Stimulated activated CD4-positive, alpha-beta T cell treated with anti-CD3 and anti-CD28 coated beads, Interleukin-15, amount 100 ng/mL, for 48 hours (primary cell): ENCODE measurements around the gene PDS5A.
"Not testable (repeated sequence)": the region's sequence is repeated elsewhere in the genome, so short reads cannot be mapped to it uniquely, and the experiment has no call there.

Experiments
- DNase-seq, 2 donors: peaks; one replicate each; pipeline ENCODE4 v3.0.0-alpha.2; 2020; ENCODE audit warnings: low read depth in 2 of 2

PDS5A gene

DNA sequence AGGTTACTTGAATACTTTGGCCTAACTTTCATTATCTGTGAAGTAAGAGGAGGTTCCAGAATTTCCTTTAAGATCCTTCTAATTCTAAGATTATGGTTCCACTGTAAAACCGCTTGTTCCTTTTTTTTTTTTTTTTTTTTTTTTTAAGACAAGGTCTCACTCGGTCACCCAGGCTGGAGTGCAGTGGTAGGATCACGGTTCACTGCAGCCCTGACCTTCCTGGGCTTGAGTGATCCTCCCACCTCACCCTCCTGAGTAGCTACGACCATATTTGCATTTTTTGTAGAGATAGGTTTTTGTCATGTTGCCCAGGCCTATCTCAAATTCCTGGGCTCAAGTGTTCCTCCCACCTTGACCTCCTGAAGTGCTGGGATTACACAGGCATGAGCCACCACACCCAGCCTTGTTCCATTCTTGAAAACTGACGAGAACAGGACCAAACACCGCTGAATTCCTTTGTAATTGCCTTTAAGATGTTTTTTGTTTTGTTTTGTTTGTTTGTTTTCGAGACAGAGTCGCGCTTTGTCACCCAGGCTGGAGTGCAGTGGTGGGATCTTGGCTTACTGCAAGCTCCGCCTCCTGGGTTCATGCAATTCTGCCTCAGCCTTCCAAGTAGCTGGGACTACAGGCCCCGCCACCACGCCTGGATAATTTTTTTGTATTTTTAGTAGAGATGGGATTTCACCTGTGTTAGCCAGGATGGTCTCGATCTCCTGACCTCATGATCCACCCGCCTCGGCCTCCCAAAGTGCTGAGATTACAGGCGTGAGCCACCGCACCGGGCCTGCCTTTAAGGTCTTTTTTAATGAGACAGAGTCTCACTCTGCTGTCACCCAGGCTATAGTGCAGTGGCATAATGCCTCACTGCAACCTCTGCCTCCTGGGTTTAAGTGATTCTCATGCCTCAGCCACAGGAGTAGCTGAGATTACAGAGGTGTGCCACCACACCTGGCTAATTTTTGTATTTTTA, 6.8 kb downstream of the PDS5A start:
- DNase-seq, result no peak

DNA sequence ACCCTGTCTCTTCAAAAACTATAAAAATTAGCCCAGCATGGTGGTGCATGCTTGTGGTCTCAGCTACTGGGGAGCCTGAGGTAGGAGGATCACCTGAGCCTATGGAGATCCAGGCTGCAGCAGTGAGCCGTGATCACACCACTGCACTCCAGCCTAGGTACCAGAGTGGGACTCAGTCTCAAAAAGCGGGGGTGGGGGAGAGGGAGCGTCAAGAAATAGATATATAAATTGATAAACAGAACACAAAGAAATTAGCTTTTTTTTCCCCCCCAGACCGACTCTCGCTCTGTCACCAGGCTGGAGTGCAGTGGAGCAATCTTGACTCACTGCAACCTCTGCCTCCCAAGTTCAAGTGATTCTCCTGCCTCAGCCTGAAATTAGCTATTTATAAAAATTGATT, 14.1 kb downstream of the PDS5A start:
- no peak for DNase-seq

DNA sequence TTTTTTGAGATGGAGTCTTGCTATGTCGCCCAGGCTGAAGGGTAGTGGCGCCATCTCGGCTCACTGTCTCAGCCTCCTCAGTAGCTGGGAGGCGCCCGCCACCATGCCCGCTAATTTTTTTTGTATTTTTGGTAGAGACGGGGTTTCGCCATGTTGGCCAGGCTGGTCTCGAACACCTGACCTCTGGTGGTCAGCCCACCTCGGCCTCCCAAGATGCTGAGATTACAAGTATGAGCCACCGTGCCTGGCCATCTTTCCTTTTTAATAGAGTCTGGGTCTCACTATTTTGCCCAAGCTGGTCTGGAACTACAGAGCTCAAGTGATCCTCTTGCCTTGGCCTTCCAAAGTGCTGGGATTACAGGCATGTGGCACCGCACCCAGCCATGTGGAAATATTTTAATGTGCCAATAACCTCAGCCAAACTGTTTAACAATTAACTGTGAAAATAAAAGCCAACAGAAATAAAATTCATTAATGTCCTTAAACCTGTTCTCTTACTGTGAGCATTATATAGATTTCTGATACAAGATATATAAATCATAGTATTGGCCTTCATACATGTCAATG, 16.3 kb downstream of the PDS5A start:
- DNase-seq, result no peak

DNA sequence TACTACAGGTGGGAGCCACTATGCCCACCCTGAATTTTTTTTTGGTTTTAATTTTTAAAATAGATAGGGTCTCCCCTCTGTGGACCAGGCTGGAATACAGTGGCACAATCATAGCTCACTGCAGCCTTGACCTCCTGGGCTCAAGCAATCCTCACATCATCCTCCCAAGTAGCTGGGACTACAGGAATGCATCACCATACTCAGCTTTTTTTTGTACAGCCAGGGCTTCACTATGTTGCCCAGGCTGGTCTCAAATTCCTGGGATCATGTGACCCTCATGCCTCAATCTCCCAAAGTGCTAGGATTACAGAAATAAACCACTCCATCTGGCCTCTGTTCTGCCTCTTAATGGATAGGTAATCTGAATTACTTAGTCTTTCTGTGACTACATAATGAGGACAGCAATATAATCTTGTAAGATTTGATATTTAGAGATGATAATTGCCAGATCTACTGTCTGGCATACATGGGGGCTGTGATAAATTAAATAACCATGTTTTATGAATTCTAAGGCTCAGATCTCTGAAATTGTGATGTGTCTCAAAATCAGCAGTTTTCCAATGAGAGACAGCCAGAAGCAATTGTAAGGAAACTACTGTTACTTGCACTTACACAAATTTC, 26.7 kb downstream of the PDS5A start:
- no peak for DNase-seq

DNA sequence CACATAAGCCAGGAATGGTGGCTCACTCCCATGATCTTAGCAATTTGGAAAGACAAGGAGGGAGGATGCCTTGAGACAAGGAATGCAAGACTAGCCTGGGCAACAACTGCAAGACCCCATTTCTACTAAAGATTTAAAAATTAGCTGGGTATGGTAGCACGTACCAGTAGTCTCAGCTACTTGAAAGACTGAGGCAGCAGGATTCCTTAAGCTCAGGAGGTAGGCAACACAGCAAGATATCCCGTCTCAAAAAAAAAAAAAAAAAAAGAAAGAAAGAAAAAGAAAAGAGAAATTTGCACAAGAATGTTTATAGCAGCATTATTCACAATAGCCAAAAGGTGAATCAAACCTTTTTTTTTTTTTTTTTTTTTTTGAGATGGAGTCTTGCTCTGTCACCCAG, 29.7 kb downstream of the PDS5A start:
- no peak for DNase-seq

DNA sequence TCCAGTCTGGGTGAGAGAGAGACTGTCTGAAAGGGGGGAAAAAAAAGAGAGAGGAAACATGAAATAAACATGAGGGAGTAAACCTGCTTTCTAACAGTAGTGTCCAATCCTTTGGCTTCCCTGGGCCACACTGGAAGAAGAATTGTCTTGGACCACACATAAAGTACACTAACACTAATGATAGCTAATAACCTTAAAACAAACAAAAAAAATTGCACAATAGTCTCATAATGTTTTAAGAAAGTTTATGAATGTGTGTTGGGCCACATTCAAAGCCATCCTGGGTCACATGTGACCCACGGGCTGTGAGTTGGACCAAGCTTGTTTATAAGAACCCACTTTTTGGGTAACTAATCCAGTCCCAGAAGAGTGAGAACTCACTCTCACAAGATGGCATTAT, 30.3 kb downstream of the PDS5A start:
- no peak for DNase-seq

DNA sequence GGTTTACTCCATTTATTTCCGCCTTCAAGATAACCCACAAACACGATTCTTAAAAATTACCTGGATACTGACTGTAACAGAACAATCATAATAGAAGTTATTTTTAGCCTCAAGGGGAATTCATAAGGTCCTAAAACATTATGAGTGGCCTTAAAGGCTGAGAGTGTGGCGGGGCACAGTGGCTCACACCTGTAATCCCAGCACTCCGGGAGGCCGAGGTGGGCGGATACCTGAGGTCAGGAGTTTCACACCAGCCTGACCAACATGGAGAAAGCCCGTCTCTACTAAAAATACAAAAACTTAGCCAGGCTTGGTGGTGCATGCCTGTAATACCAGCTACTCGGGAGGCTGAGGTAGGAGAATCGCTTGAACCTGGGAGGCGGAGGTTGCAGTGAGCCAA, 33.5 kb downstream of the PDS5A start:
- not testable (repeated sequence) for DNase-seq

DNA sequence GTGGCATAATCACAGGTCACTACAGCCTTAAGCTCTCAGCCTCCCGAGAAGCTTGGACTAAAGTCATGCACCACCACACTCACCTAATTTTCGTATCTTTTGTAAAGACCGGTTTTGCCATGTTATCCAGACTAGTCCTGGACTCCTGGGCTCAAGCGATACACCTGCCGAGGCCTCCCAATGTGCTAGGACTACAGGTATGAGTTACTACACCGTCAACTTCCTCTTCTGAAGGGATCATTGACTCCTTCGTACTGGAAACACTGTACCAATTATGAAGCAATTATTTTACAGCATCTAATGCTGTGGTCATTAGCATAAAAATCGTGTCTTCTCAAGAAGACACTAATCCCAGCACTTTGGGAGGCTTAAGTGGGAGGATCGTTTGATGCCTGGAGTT, 35.2 kb downstream of the PDS5A start:
- no peak for DNase-seq

DNA sequence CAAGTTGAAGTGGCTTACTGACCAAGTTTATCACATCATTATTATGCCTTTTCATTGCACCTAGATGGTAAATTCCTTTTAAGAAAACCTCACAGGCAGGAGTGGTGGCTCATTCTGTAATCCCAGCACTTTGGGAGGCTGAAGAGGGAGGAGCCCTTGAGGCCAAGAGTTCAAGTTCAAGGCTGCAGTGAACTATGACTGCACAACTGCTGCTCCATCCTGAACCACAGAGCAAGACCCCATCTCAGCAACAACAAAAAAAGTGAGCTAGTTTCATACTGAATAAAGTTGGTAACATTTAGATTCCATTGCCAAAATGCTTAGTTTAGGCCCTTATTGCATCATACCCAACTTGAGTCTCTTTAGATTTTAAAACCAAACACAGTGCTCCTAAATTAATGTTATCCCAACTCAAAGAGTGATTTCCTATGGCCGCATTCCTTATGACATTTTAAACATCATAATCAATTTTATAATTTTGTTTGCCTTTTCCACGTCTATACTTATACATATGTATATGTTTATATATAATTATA, 36.0 kb downstream of the PDS5A start:
- no peak for DNase-seq

DNA sequence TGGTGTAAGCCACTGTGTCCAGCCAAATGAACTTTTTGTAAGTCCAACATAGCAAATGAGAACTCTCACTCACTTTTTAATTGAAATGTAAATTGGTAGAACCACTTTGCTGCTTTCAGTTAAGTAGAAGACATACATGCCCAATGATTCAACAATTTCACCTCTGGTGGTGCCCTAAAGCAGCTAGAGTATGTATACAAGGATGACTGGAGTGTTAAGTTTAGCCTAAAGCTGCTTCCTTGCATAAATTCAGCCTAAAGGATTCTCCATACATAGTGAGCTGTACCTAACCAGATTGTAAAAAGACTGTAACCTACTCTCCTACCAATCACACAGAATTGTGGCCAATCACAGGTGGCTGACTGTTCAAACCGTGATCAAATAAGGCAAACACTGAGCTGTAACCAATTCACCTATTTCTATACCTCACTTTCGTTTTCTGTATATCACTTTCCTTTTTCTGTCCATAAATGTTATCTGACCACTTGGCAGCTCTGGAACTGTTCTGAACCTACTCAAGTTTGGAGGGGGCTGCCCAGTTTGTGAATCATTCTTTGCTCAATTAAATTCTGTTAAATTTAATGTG, 39.9 kb downstream of the PDS5A start:
- DNase-seq, result no peak

DNA sequence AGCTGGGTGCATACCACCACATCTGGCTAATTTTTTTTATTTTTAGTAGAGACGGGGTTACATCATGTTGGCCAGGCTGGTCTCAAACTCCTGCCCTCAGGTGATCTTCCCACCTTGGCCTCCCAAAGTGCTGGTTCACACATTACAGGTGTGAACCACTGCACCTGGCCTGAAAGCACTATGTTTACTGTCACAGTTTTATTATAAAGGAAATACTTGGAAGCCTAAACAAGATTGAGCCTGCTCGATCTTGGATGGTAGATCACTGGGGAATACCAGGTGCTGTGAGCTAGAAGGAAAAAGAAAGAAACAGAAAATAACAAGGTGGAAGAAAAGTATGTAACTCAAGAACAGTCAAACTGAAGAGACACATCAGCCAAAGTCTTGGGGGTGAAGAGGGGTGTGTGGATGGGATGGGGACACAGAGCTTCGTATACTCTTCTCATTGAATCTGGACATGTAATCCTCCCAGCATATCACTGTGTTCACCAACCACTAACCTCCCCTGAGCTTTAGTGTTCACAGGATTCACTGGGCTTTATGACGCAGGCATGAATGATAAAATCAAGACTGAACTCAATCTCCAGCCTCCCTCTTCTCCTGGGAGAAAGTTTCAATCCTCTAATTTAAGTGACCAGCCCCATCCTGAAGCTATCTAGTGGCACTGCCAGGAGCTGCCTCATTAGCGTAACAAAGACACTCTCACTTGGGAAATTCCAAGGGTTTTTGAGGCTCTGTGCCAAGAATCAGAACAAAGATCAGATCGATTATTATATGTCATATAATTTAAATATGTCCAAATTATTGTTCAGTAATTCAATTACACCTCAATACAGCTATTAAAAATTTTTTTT, 40.9 kb downstream of the PDS5A start:
- no peak for DNase-seq

DNA sequence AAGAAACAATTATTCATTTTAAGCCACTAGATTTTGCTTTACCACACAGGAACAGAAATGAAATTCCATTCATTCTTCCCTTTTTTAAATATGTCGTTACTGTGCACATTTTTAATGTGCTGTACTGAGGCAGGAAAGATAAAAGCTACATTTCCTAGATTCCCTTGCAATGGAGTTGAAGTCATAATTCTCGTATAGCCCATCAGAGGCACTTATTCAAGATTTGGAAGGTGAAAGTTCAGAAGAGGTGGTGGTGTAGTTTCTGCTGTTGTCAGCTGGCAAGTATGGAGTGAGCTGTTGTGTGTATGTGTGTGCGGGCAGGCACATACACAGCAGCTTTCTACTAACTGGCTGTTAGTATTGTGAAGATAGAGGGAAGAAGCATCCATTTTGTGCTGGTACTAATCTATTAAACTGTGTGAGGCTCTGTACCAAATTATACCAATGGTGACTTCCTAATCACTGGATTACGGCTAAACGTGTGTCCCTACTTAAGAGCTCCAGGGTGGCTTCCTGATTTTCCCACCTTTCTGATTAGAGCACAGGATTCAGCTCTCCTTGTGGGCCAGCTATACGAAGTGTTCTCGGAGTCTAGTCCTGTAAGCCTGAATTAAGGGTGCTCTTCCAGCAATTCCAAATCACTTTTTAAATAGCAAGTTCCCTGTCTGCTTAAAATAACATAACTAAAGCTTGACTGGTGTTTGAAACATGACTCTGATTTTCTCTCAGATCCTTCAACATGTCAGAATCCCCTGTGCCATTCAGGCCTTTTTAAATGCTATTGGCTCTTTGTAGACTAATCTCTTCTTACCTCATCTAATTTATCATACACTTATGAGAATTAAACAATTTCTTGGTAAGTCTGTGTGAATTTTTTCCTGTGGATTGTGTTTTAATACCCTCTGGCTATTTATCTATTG, 43.8 kb downstream of the PDS5A start:
- DNase-seq, result no peak

DNA sequence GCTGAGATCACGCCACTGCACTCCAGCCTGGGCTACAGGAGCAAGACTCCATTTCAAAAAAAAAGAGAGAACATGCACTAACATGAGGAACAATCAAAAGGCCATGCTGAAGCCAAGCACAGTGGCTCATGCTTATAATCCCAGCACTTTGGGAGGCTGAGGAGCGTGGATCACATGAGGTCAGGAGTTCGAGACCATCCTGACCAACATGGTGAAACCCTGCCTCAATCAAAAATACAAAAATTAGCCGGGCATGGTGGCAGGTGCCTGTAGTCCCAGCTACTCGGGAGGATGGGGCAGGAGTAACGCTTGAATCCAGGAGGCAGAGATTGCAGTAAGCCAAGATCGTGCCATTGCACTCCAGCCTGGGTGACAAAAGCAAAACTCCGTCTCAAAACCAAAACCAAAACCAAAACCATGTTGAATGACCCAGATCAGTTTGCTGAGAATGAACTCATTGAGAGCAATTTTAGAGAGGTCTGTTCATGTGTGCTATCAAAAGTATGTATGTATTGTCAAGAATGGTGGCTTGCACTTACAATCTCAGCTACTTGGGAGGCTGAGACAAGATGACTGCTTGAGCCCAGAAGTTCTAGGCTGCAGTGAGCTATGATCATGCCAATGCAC, 44.8 kb downstream of the PDS5A start:
- DNase-seq, result no peak

DNA sequence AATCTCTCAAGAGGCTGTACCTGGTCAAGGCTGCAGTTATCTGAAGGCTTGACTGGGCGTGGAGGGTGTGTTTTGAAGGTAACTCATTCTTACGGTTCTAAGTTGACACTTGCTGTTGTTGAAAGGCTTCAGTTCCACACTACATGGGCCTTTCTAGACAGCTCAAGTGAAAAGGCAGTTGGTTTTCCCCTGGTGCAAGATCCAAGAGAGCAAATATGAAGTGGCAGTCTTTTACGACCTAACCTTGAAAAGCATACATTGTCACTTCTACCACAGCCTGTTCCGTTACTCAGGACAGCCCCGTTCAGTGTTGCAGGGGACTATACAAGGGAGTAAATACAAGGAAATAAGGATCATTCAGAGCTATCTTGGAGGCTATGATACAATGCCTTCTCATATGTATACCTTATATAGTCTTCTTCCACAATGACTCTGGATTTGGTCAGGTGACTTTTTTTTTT, 46.2 kb downstream of the PDS5A start:
- no peak for DNase-seq

DNA sequence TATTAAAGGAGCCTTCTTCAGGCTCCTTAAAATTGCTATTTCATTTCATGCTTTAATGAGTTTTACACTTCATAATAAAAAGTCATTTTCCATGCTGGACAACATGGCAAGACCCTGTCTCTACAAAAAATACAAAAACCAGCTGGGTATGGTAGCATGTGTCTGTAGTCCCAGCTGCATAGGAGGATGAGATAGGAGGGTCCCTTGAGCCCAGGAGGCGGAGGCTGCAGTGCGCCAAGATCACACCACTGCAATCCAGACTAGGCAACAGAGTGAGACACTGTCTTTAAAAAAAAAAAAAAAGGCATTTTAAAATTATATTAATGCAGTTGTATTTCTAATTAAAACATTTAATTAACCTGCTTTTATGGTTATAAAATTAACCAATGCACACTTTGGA, 49.2 kb downstream of the PDS5A start:
- DNase-seq, result no peak

DNA sequence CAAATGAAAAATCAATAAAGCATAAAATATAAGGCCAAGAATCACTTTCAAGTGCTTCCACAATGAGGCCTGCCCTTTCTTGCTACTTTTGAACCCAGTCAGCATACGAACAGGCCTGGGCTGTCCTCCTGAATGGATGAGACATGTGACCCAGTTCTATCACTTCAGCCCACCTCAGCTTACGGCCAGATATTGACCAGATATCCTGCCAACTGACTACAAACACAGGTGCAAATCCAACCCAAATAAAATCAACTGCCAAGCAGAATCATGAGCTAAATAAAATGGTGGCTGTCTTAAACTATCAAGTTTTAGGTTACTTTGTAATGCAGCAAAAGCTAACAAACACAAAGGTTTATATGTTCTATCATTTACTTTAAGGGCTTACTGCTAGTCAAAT, 53.7 kb downstream of the PDS5A start:
- DNase-seq, result no peak

DNA sequence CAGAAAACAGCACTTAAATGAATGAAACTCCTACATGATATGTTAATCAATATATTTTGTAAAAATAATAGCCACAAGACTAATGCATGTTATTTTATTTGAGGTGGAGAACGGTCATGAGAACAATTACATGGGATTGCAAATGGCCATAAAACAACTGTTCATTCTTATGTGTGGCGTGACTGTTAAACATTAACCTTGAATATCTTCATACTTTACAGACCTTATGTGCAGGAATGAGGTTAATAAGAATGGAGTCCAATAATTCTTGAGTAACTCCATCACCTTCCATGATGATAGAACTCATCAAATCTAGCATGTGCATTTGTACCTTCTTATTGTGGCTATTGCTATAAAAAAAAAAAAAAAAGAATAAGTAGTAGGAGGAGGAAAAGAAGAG, 55.3 kb downstream of the PDS5A start:
- DNase-seq, result no peak

DNA sequence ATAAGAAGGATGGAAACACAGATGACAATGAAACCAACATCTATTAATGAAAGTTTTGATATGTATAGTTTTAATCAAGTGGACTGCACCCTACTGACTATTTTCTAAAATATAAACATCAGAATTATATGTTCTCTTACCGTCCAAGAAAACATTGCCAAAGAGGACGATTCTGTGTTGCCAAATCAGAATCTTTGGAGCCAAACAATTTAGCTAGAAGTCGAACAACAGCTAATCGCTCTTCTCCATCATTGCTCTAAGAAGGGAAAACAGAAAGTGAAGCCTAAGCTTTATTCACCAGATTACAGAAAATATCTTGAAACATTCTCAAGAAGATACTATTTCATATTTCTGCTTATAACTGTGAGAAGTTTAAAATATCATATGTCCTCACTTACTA, 64.2 kb downstream of the PDS5A start:
- DNase-seq, result no peak

DNA sequence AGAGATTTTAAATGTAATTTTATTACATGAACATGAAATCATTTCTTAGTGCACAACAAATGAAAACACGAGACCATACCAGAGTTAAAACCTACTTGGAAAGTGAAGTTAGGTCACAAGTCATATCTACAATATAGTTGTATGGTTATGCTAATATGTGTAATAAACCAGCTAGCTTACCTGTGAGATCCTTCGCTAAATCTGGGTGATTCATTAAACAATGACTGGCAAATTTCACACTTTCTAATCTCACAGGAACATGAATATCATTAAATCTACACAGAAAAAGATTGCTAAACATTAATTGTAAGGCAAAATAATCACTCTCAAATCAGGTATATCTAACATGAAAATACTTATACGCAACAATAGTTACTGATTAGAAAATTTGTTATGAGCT, 67.6 kb downstream of the PDS5A start:
- DNase-seq, result no peak

DNA sequence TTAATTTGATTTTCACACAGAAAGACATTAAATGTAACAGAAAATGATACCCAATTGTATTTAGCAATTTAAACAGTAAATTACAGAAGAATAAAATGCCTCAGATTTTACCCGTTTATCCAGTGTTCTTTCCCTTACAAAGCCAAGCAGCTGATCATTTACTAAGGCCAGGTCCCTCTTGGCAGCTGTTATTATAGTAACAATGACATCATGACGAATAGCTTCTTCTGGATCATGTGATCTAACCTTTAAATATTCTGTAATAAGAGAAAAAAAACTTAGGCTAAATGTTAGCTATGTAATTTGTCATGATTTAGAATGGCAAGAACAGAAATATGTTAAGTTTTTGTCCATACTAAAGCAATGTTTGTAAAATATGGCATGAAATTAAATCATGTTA, 69.4 kb downstream of the PDS5A start:
- no peak for DNase-seq
